Choroid plexus epithelial cell (primary cell): ENCODE measurements around the gene TOR1AIP1.

Source experiments
- DNase-seq: peaks from one replicate; pipeline ENCODE4 v3.0.0-alpha.2; 2010; ENCODE audit warnings: low read depth
- H3K4me3 ChIP-seq: 2 replicates; pipeline ENCODE4 v1.5.1; 2011; ENCODE audit warnings: low read depth, mild to moderate bottlenecking, control low read depth, low read length, moderate library complexity
- CTCF ChIP-seq: conservative IDR thresholded peaks from 2 replicates; pipeline ENCODE4 v1.5.1; 2011; ENCODE audit warnings: low read depth, mild to moderate bottlenecking, control low read depth, inconsistent platforms, low read length, moderate library complexity

The TOR1AIP1 gene

GRCh38 chr1:179872558-179872957 is 9.5 kb upstream of the TOR1AIP1 start:
- H3K4me3 ChIP-seq, result no peak overlapping the region
- no peak for TF ChIP-seq CTCF
- no peak for DNase-seq

GRCh38 chr1:179873438-179873851 is 8.6 kb upstream of the TOR1AIP1 start:
- DNase-seq, result no peak
- TF ChIP-seq CTCF, result no peak
- no peak overlapping the region for H3K4me3 ChIP-seq

- no peak for TF ChIP-seq CTCF
- peak overlapping the region; percentile 81 for H3K4me3 ChIP-seq
- DNase-seq, result no peak
Measured at GRCh38 chr1:179875596-179876299, 6.3 kb upstream of the TOR1AIP1 start.

- no peak for TF ChIP-seq CTCF
- DNase-seq, result peak; percentile 67
- H3K4me3 ChIP-seq, result peak overlapping the region; percentile 81
Measured at GRCh38 chr1:179876300-179876715, 5.8 kb upstream of the TOR1AIP1 start.

- TF ChIP-seq CTCF, result peak; percentile 15
- H3K4me3 ChIP-seq, result peak within 1 kb of the TSS; percentile 81
- DNase-seq, result peak; percentile 81
Measured at GRCh38 chr1:179877586-179878265, 4.4 kb upstream of the TOR1AIP1 start, which contains the start of gene TOR1AIP2. Gene TOR1AIP2 (minus strand): TSS chr1:179877803. CDS start chr1:179852665, 25,138 bp downstream.

GRCh38 chr1:179879797-179880196 is 2.3 kb upstream of the TOR1AIP1 start:
- TF ChIP-seq CTCF, result no peak
- DNase-seq, result no peak
- no peak overlapping the region for H3K4me3 ChIP-seq
